Esophagus muscularis mucosa (tissue), 4 donors: ENCODE data around the gene DNAH6. TPM values are rescaled to one million over a fixed set of nuclear protein-coding genes. Genes with fewer than 3 reads are reported as not detected.

Experiments
- DNase-seq: peaks from one replicate; pipeline ENCODE4 v3.0.0-alpha.2; 2017; ENCODE audit errors: extremely low spot score
- H3K27ac ChIP-seq, 4 donors: fragments of 200-600 bp; sonication (generic); replicated peaks in 1 of 4; 1 replicate in 3 of 4; 2 replicates in 1 of 4; pipeline ENCODE4 v1.5.1; 2016 to 2019; ENCODE audit warnings: mild to moderate bottlenecking in 1 of 4
- H3K27me3 ChIP-seq, 4 donors: fragments of 200-600 bp; sonication (generic); one replicate each; pipeline versions ENCODE4 v1.5.1 to v1.6.0; 2016 to 2019
- H3K36me3 ChIP-seq, 4 donors: fragments of 200-600 bp; sonication (generic); one replicate each; pipeline ENCODE4 v1.5.1; 2016 to 2019
- H3K4me1 ChIP-seq, 4 donors: fragments of 200-600 bp; sonication (generic); one replicate each; pipeline ENCODE4 v1.5.1; 2016 to 2019
- H3K4me3 ChIP-seq, 4 donors: fragments of 200-600 bp; sonication (generic); 1 replicate in 2 of 4; 2 replicates in 2 of 4; pipeline ENCODE4 v1.5.1; 2016 to 2019; ENCODE audit warnings: mild to moderate bottlenecking in 4 of 4, moderate library complexity in 1 of 4
- H3K9me3 ChIP-seq, 4 donors: fragments of 200-600 bp; sonication (generic); 1 replicate in 3 of 4; 2 replicates in 1 of 4; pipeline ENCODE4 v1.5.1; 2016 to 2019
- CTCF ChIP-seq, 3 experiments: fragments of 200-600 bp in 2 of 3; fragments of 450-650 bp in 1 of 3; sonication (generic) in 2 of 3; IDR thresholded peaks; one replicate each; pipeline ENCODE4 v1.5.1; 2017 to 2019; ENCODE audit warnings: antibody characterized with exemption in 3 of 3, mild to moderate bottlenecking in 2 of 3, moderate library complexity in 1 of 3
- EP300 ChIP-seq: sonication (generic); formaldehyde crosslinking; IDR thresholded peaks from one replicate; pipeline ENCODE4 v1.6.1; 2017; ENCODE audit warnings: antibody characterized with exemption
- POLR2A ChIP-seq: fragments of 450-650 bp; IDR thresholded peaks from one replicate; pipeline ENCODE4 v1.6.1; 2017; ENCODE audit warnings: antibody characterized with exemption, moderate library complexity, mild to moderate bottlenecking, low read depth
- POLR2AphosphoS5 ChIP-seq, 2 donors: sonication (generic); formaldehyde crosslinking; IDR thresholded peaks; one replicate each; pipeline ENCODE4 v1.6.1; 2017; ENCODE audit warnings: antibody characterized with exemption in 2 of 2
- WGBS: methylation state at CpG from one replicate; pipeline ENCODE4 v1.1.5; 2018; 5-methylcytosine and 5-hydroxymethylcytosine counted together
- intact Hi-C: fragments of 100-400 bp; cut with DNase I; formaldehyde crosslinking; loops from one replicate; pipeline ENCODE4 v1.15.1; 2023
- total RNA-seq, 4 donors: library from RNA; depleted of rRNA; stranded (reverse); fragments of >200 nt; gene quantifications; one replicate each; pipeline versions ENCODE4 v1.1.0 to v1.2.1, GENCODE V29; 2016

The DNAH6 gene
- total RNA-seq, 4 donors from 2014 or later, result 0.11 to 0.42 (median 0.23) TPM

- intact Hi-C loops, result no loop called here
- H3K4me3 ChIP-seq, result no peak overlapping the region
- H3K4me1 ChIP-seq, result no peaks in the 10 kb centered on the region
- no peak overlapping the region for H3K27ac ChIP-seq
- no peaks in the 10 kb centered on the region for H3K27me3 ChIP-seq
- H3K36me3 ChIP-seq, result no peaks in the 10 kb centered on the region
- peaks cover 0 to 5% (median 0%) of the 10 kb centered on the region in 4 donors for H3K9me3 ChIP-seq
- DNase-seq, result no peak
- no peak for TF ChIP-seq CTCF (IDR thresholded peaks at IDR 0.05)
- TF ChIP-seq POLR2A, result no peak
- no peak for TF ChIP-seq POLR2AphosphoS5 (IDR thresholded peaks at IDR 0.05)
- TF ChIP-seq EP300, result no peak
Observed at GRCh38 chr2:84796798-84797197, 280.5 kb downstream of the DNAH6 start.

GRCh38 chr2:84797271-84797670 is 281.0 kb downstream of the DNAH6 start:
- Histone ChIP-seq H3K4me1 (no peaks in the 10 kb centered on the region), H3K9me3 (peaks cover 0 to 5% (median 0%) of the 10 kb centered on the region in 4 donors), H3K27me3 (no peaks in the 10 kb centered on the region), H3K27ac (no peak overlapping the region), H3K4me3 (no peak overlapping the region), H3K36me3 (no peaks in the 10 kb centered on the region)
- no peak for DNase-seq
- WGBS, result 76% methylated on average over 3 of the region's 3 CpGs
- intact Hi-C loops, result no loop called here
- no peak for TF ChIP-seq CTCF (IDR thresholded peaks at IDR 0.05)
- no peak for TF ChIP-seq POLR2A

- no peak overlapping the region for H3K27ac ChIP-seq
- DNase-seq, result no peak
- H3K9me3 ChIP-seq, result no peaks in the 10 kb centered on the region
- WGBS, result 93% methylated on average over 1 of the region's 1 CpG
- no peaks in the 10 kb centered on the region for H3K4me1 ChIP-seq
- TF ChIP-seq EP300 (no peak), CTCF (IDR thresholded peaks at IDR 0.05) (no peak), POLR2AphosphoS5 (IDR thresholded peaks at IDR 0.05) (no peak), POLR2A (no peak)
- H3K27me3 ChIP-seq, result no peaks in the 10 kb centered on the region
- H3K36me3 ChIP-seq, result no peaks in the 10 kb centered on the region
- H3K4me3 ChIP-seq, result no peak overlapping the region
- intact Hi-C loops, result no loop called here
Observed at GRCh38 chr2:84799772-84800171, 283.5 kb downstream of the DNAH6 start.

GRCh38 chr2:84800194-84800805 is 284.0 kb downstream of the DNAH6 start:
- 71% methylated on average over 1 of the region's 1 CpG for WGBS
- H3K27me3 ChIP-seq, result no peaks in the 10 kb centered on the region
- intact Hi-C loops, result no loop called here
- no peaks in the 10 kb centered on the region for H3K36me3 ChIP-seq
- H3K4me1 ChIP-seq, result no peaks in the 10 kb centered on the region
- no peaks in the 10 kb centered on the region for H3K9me3 ChIP-seq
- TF ChIP-seq CTCF (IDR thresholded peaks at IDR 0.05) (no peak), POLR2A (no peak), EP300 (no peak), POLR2AphosphoS5 (IDR thresholded peaks at IDR 0.05) (no peak)
- no peak overlapping the region for H3K27ac ChIP-seq
- no peak overlapping the region for H3K4me3 ChIP-seq
- no peak for DNase-seq

GRCh38 chr2:84801811-84802210 is 285.5 kb downstream of the DNAH6 start:
- WGBS, result 85% methylated on average over 2 of the region's 2 CpGs
- no peak for TF ChIP-seq POLR2AphosphoS5 (IDR thresholded peaks at IDR 0.05)
- intact Hi-C loops, result no loop called here

More at GRCh38 chr2:84801811-84802210, 285.5 kb downstream of the DNAH6 start:
- no peak overlapping the region for H3K27ac ChIP-seq
- H3K4me1 ChIP-seq, result no peaks in the 10 kb centered on the region
- H3K27me3 ChIP-seq, result no peaks in the 10 kb centered on the region
- H3K4me3 ChIP-seq, result no peak overlapping the region
- H3K9me3 ChIP-seq, result no peaks in the 10 kb centered on the region
- no peak for DNase-seq
- no peaks in the 10 kb centered on the region for H3K36me3 ChIP-seq
